Uterus (tissue), 2 donors: Measurements from ENCODE around the gene WDR11.

Source experiments
- CTCF ChIP-seq, 4 experiments: fragments of 200-600 bp in 2 of 4; fragments of 450-650 bp in 2 of 4; sonication (generic) in 2 of 4; IDR thresholded peaks; one replicate each; pipeline ENCODE4 v1.5.1; 2016 to 2019; ENCODE audit warnings: antibody characterized with exemption in 4 of 4, mild to moderate bottlenecking in 2 of 4, moderate library complexity in 1 of 4
- POLR2A ChIP-seq, 2 donors: fragments of 450-650 bp; IDR thresholded peaks; one replicate each; pipeline ENCODE4 v1.6.1; 2016; ENCODE audit warnings: antibody characterized with exemption in 2 of 2, mild to moderate bottlenecking in 1 of 2, moderate library complexity in 1 of 2

GRCh38 chr10:120951288-120951687 lies 100.1 kb downstream of the WDR11 start:
- TF ChIP-seq CTCF (IDR thresholded peaks at IDR 0.05) (no peak), POLR2A (IDR thresholded peaks at IDR 0.05) (no peak)
